ENCODE measurements around the gene CDH16.

DNA sequence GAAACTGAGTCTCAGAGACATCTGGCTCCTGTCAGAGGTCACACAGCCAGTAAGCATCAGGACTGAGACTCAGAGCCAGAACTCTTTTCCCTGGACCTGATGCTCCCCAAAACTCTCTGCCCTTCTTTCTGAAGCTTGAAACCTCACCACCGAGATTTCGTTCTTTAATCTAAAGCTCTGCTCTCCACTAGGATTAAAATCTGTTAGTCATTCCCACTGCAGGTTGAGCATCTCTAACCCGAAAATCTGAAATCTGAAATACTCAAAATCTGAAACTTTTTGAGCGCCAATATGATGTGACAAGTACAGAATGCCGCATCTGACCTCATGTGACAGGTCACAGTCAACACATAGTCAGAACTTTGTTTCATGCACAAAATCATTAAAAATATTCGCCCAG is 2.2 kb downstream of the CDH16 start:
- TF ChIP-seq PPARG (CRISPR knock-in tag; conservative IDR thresholded peaks at IDR 0.05): no peak
- TF ChIP-seq ZNF138 (CRISPR knock-in tag; IDR thresholded peaks at IDR 0.05; ENCODE audit: low read depth): no peak
- TF ChIP-seq CTCF (CRISPR knock-in tag; IDR thresholded peaks at IDR 0.05): no peak
- no peak for TF ChIP-seq ADNP (CRISPR knock-in tag; IDR thresholded peaks at IDR 0.05)
- TF ChIP-seq PAWR (CRISPR knock-in tag; IDR thresholded peaks at IDR 0.05; ENCODE audit: borderline replicate concordance): no peak
- no peak for TF ChIP-seq RAD21 (CRISPR knock-in tag; IDR thresholded peaks at IDR 0.05)
- TF ChIP-seq YY1 (IDR thresholded peaks at IDR 0.05; ENCODE audit: insufficient read depth, insufficient replicate concordance, low read depth, low read length): no peak

All from HepG2 (cell line).